Measurements from ENCODE around the gene GXYLT2. TPM values are rescaled to one million over a fixed set of nuclear protein-coding genes. Genes with fewer than 3 reads are reported as not detected.

The GXYLT2 gene
- total and polyA plus RNA-seq, 10 of the 15 experiments (the other 5 are each of a cell fraction or from before 2014, with no cell fraction given): 0.27 to 2.6 (median 0.78) TPM

GRCh38 chr3:72930754-72931153, 42.9 kb downstream of the GXYLT2 start:
- no peak for DNase-seq (ENCODE audit: low read depth, low spot score)
- ChIA-PET SMC1A (ENCODE audit: uncharacterized antibody, unreplicated experiment) (interaction anchor here (0.6 kb wide), 1 partner anchor 358 kb away, joined by 3 read pairs; no protein-coding TSS in a partner anchor), POLR2A (no interaction called here), CTCF (interaction anchor here (0.6 to 2.3 kb wide), 4 partner anchors 10 to 265 kb away, joined by 3 to 7 read pairs (median 3); no protein-coding TSS in a partner anchor), RAD21 (ENCODE audit: unreplicated experiment) (no interaction called here)
- Histone ChIP-seq H3K27me3 (replicated peaks in 1 of 2; ENCODE audit: control insufficient read depth in 2 of 2, insufficient read depth in 2 of 2, low read length in 1 of 2) (no peaks in the 10 kb centered on the region), H3K9ac (ENCODE audit: control insufficient read depth, insufficient read depth, low read length) (no peak overlapping the region), H3K27ac (ENCODE audit: control insufficient read depth, insufficient read depth) (no peak overlapping the region), H3K79me2 (ENCODE audit: control insufficient read depth, insufficient read depth, low read length) (no peaks in the 10 kb centered on the region), H3K4me3 (no peak overlapping the region), H3K4me2 (ENCODE audit: control insufficient read depth, insufficient read depth) (no peak overlapping the region), H3K36me3 (ENCODE audit: control insufficient read depth in 2 of 2, insufficient read depth in 2 of 2, low read length in 1 of 2) (no peaks in the 10 kb centered on the region), H4K20me1 (ENCODE audit: control insufficient read depth, insufficient read depth) (no peaks in the 10 kb centered on the region), H3K9me3 (replicated peaks; ENCODE audit: control insufficient read depth, insufficient read depth, low read length) (no peaks in the 10 kb centered on the region), H2AFZ (ENCODE audit: control insufficient read depth, low read depth, low read length) (no peak overlapping the region), H3K4me1 (ENCODE audit: control insufficient read depth, insufficient read depth, low read length) (no peaks in the 10 kb centered on the region)
- no peak for TF ChIP-seq BRCA1 (IDR thresholded peaks at IDR 0.05; ENCODE audit: low read depth, low read length)
- TF ChIP-seq ZNF274 (IDR thresholded peaks at IDR 0.05; ENCODE audit: insufficient read depth, insufficient read length): no peak
- TF ChIP-seq, protein P1, sequence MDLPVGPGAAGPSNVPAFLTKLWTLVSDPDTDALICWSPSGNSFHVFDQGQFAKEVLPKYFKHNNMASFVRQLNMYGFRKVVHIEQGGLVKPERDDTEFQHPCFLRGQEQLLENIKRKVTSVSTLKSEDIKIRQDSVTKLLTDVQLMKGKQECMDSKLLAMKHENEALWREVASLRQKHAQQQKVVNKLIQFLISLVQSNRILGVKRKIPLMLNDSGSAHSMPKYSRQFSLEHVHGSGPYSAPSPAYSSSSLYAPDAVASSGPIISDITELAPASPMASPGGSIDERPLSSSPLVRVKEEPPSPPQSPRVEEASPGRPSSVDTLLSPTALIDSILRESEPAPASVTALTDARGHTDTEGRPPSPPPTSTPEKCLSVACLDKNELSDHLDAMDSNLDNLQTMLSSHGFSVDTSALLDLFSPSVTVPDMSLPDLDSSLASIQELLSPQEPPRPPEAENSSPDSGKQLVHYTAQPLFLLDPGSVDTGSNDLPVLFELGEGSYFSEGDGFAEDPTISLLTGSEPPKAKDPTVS (IDR thresholded peaks at IDR 0.05; ENCODE audit: low read depth, low read length): no peak
- no peak for TF ChIP-seq TAF1 (IDR thresholded peaks at IDR 0.05; ENCODE audit: borderline replicate concordance, low read depth, low read length)
- TF ChIP-seq FOXM1 (IDR thresholded peaks at IDR 0.05; ENCODE audit: low read depth, low read length): no peak
- TF ChIP-seq MYC (IDR thresholded peaks at IDR 0.05; ENCODE audit: insufficient read depth, insufficient read length, insufficient replicate concordance, low read length, severe bottlenecking): no peak
- TF ChIP-seq CBX3 (IDR thresholded peaks at IDR 0.05; ENCODE audit: borderline replicate concordance, low read depth): no peak
- TF ChIP-seq BCL11A (IDR thresholded peaks at IDR 0.05; ENCODE audit: low read depth, low read length): no peak
- no peak for TF ChIP-seq SMAD5 (IDR thresholded peaks at IDR 0.05; ENCODE audit: low read depth)
- no peak for TF ChIP-seq YY1 (IDR thresholded peaks at IDR 0.05; ENCODE audit: low read depth, low read length)
- WGBS (ENCODE audit: insufficient coverage, insufficient replicate concordance, low lambda C conversion rate, missing lambda C conversion rate): 30% methylated on average over 4 of the region's 4 CpGs
- intact Hi-C loops (cut with micrococcal nuclease; ENCODE audit: unreplicated experiment) (loop anchor here (1.0 kb wide), 1 partner anchor 18 kb away; no protein-coding TSS in a partner anchor), in situ Hi-C loops (cut with MboI) (no loop called here)
- BruUV-seq (replicated peaks): no TSS peak
- ATAC-seq: no peak
- no peak for FAIRE-seq

All from GM12878 (cell line).